GM18520 (cell line): ENCODE data around the gene SNAI3.

Experiments used
- ATAC-seq: cut with Tn5 transposase; IDR thresholded peaks from one replicate; pipeline ENCODE4 v1.9.1; 2021; ENCODE audit not compliant: unreplicated experiment

Gene SNAI3

GRCh38 chr16:88721815-88722755 is 35.8 kb upstream of the SNAI3 start:
- no peak for ATAC-seq

DNA sequence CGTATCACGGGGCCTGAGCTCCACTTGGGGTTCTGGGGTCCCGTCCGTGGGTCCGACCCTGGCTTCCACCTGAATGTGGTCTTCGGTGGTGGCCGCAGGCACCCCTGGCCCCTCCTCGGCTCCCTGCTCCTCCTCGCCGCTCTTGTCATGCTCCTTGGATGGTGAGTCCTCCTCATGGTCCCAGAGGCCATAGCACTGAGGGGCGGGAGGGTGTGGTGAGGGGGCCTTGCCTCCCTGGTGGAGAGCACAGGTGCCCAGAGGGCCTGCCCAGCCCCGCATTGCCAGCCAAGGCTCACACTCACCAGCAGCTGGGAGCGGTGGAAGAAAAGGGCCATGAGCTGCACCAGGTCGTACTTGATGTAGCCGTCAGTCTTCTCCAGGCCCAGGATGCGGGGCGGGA is 34.9 kb upstream of the SNAI3 start:
- no peak for ATAC-seq

- no peak for ATAC-seq
Observed at GRCh38 chr16:88720396-88720970, 34.2 kb upstream of the SNAI3 start.

DNA sequence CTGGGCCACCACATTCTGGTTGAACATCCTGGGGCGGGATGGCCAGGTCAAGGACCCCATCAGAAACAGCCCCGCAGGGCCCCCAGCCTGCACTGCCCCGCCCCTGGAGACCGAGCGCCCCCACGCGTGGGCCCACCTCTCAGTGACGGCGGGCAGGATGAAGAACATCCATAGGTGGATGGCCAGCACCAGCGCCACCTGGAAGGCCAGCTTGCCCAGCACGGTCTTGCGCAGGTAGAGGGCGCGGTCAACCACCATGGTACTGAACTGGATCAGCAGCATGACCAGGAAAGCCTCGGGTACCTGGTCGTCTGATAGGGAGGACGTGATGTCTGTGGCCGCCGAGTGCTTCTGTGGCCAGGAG is 33.6 kb upstream of the SNAI3 start:
- ATAC-seq: no peak

DNA sequence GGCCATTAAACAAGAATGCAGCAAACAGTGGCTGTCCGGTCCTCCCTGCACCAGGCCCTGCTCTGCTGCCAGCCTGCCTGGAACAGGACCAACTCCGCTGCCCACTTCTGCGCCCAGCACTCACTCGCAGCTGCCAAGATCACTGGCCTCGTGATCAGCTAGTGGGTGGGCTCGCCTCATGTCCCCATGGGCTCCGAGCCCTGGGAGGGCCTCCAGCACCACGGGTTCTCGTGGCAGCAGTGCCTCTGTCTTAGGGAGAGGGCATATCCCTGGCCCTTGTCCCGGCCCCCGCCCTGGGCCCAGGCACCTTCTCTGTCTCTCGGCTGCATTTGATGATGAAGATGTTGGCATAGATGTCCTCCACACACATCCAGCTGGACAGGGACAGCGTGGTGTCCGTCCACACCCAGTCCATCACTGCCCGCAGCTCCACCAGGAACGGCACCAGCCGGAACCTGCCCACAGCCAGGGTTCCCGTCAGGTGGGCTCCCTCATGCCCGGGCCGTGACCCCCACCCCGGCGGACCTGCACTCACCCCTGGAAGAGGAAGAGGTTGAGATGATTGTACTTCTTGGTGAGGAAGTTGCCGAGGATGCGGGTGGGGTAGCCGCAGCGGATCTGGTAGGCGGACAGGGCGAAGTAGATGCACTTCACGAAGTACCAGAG is 33.1 kb upstream of the SNAI3 start:
- no peak for ATAC-seq

DNA sequence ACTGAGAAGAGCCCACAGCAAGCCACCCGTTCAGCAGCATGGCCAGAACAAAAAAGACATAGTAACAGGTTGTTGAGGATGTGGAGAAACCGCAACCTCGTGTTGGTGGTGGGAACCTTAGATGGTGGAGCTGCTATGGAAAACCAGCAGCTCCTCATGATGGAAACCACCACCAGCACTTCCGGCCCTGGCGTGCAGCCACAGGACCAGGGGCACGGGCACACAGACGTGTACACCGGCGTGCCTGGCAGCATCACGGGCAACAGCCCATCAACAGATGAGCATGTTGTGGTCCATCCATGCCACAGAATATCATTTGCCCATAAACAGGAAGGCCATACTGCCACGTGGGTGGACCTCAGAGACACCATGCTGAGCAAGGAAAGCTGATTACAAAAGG is 31.9 kb upstream of the SNAI3 start:
- ATAC-seq: no peak

DNA sequence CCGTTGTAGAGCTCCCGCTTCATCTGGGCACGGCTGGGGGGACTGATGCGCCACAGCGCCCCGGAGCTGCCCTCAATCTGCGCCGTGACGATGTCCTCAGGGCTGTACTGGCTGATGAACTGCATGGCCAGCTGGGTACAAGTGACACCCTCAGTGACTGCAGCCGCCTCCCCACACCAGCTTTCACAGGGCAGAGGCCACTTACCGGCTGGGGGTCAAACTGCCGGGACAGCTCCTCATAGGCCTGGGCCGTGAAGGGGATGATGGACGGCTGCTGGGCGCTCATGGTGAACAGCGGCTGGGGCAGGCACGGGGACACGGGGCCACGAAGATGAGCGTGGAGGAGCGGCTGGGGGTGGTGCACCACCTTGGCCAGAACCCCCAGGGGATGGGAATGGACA is 30.3 kb upstream of the SNAI3 start:
- no peak for ATAC-seq

- ATAC-seq: no peak
Observed at GRCh38 chr16:88716201-88716600, 29.9 kb upstream of the SNAI3 start.

DNA sequence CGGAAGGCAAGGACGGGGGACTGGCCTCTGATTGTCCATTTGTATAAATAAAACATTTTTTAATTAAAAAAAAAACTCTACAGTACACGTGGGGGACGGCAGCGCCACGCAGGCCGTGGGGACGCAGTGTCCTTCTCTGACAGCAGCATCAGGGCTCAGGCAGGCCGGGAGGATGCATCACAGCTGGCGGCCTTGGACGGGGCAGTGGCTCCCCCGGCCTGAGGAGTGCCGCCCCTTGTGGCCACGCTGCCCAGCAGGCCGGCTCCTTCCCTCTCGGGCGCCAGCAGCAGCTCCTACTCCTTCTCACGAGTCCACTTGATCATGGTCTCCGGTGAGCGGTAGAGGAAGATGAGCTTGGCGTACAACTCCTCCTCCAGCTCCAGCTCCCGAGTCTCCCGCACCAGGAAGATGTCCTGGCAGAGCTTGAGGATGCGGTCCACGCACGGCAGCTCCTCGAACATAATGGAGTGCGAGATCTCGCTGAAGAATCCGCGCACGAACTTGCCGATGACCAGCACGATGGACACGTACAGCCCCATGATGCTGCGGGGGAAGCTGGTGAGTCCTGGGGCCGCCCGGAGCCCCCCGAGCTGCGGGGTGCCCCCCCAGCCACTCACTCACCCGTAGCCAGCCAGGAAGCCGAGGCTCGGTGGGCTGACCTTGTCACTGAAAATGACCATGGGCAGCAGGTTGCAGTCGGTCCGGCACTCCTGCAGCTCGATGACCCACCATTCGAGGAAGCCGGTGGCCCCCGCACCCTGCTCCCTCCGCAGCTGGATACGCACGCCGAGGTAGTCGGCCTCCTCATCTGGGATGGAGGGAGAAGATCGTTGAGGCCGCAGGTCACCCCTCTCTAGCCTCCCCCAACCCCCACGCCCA is 29.2 kb upstream of the SNAI3 start:
- ATAC-seq: no peak

GRCh38 chr16:88714420-88715302 is 28.4 kb upstream of the SNAI3 start:
- no peak for ATAC-seq

GRCh38 chr16:88713568-88714419 is 27.5 kb upstream of the SNAI3 start:
- ATAC-seq: no peak

GRCh38 chr16:88713054-88713453 is 26.7 kb upstream of the SNAI3 start:
- ATAC-seq: no peak

- no peak for ATAC-seq
Observed at GRCh38 chr16:88712362-88712979, 26.2 kb upstream of the SNAI3 start.

GRCh38 chr16:88711750-88712340 is 25.5 kb upstream of the SNAI3 start:
- ATAC-seq: no peak

- ATAC-seq: no peak
Observed at GRCh38 chr16:88710556-88710955, 24.2 kb upstream of the SNAI3 start.

GRCh38 chr16:88706965-88707826 is 20.9 kb upstream of the SNAI3 start:
- no peak for ATAC-seq

DNA sequence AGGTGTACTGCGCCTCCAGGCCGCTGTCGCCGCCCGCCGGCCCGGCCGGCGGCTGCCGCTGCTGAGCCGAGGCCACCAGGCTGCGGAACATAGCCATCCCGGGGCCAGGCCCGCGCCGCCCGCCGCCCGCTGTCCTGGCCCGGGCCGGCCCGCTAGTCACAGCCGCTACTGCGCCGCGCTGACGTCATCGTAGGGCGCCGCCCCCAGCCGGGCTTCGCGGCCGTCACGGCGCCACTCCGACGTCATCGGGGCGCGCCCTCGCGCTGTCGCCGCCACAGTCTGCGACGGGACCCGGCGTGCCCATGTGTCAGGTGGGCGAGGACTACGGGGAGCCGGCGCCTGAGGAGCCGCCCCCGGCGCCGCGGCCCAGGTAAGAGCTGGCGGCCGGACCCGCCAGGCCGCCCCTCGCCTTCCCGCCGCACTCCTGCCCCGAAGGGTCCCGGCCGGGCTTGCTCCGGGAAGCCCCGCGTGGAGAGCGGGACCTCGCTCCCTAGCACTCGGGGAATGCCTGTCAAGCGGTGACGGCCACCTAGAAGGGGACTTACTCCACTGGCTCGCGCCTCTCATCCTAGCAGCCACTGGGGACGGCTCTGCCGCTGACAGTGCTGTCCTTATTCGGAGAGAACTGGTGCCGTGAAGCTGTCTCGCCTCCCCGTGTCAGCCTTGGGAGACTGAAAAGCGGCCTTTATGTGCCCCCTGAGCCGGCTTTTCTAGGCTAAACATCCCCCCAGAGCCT is 20.1 kb upstream of the SNAI3 start, which contains the start of the genes CTU2 and RNF166:
CTU2 (plus strand) TSS at position 275 of the 736 bp plus-strand sequence; CDS start at position 303, 28 bp downstream.
RNF166 (minus strand) TSS at position 180 of the 736 bp plus-strand sequence; CDS start at position 97, 83 bp downstream.
- ATAC-seq: peak; percentile 57
